Gastrocnemius medialis (tissue), 4 donors: ENCODE measurements around the gene EIF2S1. TPM values are rescaled to one million over a fixed set of nuclear protein-coding genes. Genes with fewer than 3 reads are reported as not detected.

Experiments
- ATAC-seq, 2 donors: fragments of 150-250 bp; one replicate each; pipeline ENCODE4 v1.9.1; 2016
- DNase-seq, 2 donors: peaks; one replicate each; pipeline ENCODE4 v3.0.0-alpha.2; 2019
- H3K27ac ChIP-seq, 4 donors: fragments of 200-600 bp; sonication (generic); 1 replicate in 1 of 4; 2 replicates in 3 of 4; pipeline ENCODE4 v1.5.1; 2016 to 2018; ENCODE audit warnings: mild to moderate bottlenecking in 2 of 4, moderate library complexity in 1 of 4
- H3K27me3 ChIP-seq, 3 donors: fragments of 200-600 bp; sonication (generic) in 2 of 3; 1 replicate in 1 of 3; 2 replicates in 2 of 3; pipeline versions ENCODE4 v1.5.1 to v1.6.0; 2016 to 2019; ENCODE audit warnings: mild to moderate bottlenecking in 1 of 3, moderate library complexity in 1 of 3
- H3K36me3 ChIP-seq, 2 donors: fragments of 200-600 bp; sonication (generic) in 1 of 2; one replicate each; pipeline ENCODE4 v1.5.1; 2017 to 2018
- H3K4me1 ChIP-seq, 2 donors: fragments of 200-600 bp; sonication (generic) in 1 of 2; one replicate each; pipeline ENCODE4 v1.5.1; 2016 to 2017; ENCODE audit warnings: mild to moderate bottlenecking in 2 of 2
- H3K4me3 ChIP-seq, 4 donors: fragments of 200-600 bp; sonication (generic) in 3 of 4; 1 replicate in 1 of 4; 2 replicates in 3 of 4; pipeline ENCODE4 v1.5.1; 2016 to 2019; ENCODE audit warnings: mild to moderate bottlenecking in 2 of 4
- H3K9me3 ChIP-seq, 3 donors: fragments of 200-600 bp; sonication (generic) in 2 of 3; 1 replicate in 1 of 3; 2 replicates in 2 of 3; pipeline ENCODE4 v1.5.1; 2016 to 2019
- POLR2A ChIP-seq, 2 donors: fragments of 450-650 bp; IDR thresholded peaks; one replicate each; pipeline ENCODE4 v1.6.1; 2017; ENCODE audit warnings: antibody characterized with exemption in 2 of 2, mild to moderate bottlenecking in 2 of 2, moderate library complexity in 2 of 2
- in situ Hi-C, 4 donors: fragments of 200-750 bp; cut with MboI; loops; one replicate each; pipeline versions ENCODE4 v1.15.0 to v1.8.0; 2017; ENCODE audit warnings: low sequenced_read_pairs in 4 of 4
- intact Hi-C: fragments of 100-400 bp; cut with DNase I; formaldehyde crosslinking; loops from one replicate; pipeline ENCODE4 v1.15.1; 2023; ENCODE audit warnings: low total_unique reads
- total RNA-seq, 4 donors: library from RNA; depleted of rRNA; stranded (reverse); fragments of >200 nt; gene quantifications; one replicate each; pipeline versions ENCODE4 v1.1.0 to v1.2.3, GENCODE V29; 2016
- TF ChIP-seq, protein P1 (sequence below), 5 experiments: fragments of 450-650 bp in 3 of 5; fragments of 200-600 bp in 2 of 5; sonication (generic) in 2 of 5; IDR thresholded peaks in 4 of 5; conservative IDR thresholded peaks in 1 of 5; 1 replicate in 4 of 5; 2 replicates in 1 of 5; pipeline ENCODE4 v1.5.1; 2016 to 2019; ENCODE audit warnings: antibody characterized with exemption in 5 of 5, mild to moderate bottlenecking in 3 of 5, moderate library complexity in 3 of 5

EIF2S1 gene
- 100 to 1,000 TPM in 3 of 4 donors, 10 to 100 TPM in 1; 87.7 to 164 (median 129) TPM for total RNA-seq

- TF ChIP-seq, protein P1, sequence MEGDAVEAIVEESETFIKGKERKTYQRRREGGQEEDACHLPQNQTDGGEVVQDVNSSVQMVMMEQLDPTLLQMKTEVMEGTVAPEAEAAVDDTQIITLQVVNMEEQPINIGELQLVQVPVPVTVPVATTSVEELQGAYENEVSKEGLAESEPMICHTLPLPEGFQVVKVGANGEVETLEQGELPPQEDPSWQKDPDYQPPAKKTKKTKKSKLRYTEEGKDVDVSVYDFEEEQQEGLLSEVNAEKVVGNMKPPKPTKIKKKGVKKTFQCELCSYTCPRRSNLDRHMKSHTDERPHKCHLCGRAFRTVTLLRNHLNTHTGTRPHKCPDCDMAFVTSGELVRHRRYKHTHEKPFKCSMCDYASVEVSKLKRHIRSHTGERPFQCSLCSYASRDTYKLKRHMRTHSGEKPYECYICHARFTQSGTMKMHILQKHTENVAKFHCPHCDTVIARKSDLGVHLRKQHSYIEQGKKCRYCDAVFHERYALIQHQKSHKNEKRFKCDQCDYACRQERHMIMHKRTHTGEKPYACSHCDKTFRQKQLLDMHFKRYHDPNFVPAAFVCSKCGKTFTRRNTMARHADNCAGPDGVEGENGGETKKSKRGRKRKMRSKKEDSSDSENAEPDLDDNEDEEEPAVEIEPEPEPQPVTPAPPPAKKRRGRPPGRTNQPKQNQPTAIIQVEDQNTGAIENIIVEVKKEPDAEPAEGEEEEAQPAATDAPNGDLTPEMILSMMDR (IDR thresholded peaks at IDR 0.05 in 4 of 5, conservative IDR thresholded peaks at IDR 0.05 in 1 of 5): peak; percentile 79 to 100 (median 95)
- TF ChIP-seq POLR2A (IDR thresholded peaks at IDR 0.05): peak; percentile 62 to 90
- in situ Hi-C loops: no loop called here
- H3K4me1 ChIP-seq: peaks cover 48 to 51% of the 10 kb centered on the region in 2 donors
Measured at GRCh38 chr14:67359775-67360469, at the start of gene EIF2S1, which contains the start of gene ATP6V1D. TSS of gene EIF2S1 (plus strand) at chr14:67360328. CDS start at chr14:67364768, 4,440 bp downstream. TSS of gene ATP6V1D (minus strand) at chr14:67359804. CDS start at chr14:67359698, 106 bp downstream.

DNA sequence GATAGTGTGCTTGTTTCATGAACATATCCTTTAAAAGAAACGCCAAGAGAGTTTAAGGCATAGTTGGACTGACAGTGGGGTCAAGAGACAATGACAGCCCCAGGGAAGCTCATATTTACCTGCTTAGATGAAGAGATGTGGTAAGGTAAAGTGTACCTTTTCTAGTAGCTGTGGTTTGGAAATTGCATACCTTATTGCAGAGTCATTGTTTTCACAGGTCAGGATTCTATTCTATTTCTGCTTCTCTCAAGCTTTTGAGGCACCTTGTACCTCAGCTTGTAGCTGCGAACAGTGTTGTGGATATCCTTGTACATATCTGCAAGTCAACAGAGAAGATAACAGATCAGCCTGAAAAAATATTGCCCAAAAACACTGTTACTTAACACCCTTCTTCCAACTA lies 48.3 kb upstream of the EIF2S1 start:
- no peak for TF ChIP-seq POLR2A (IDR thresholded peaks at IDR 0.05)
- TF ChIP-seq, protein P1 (IDR thresholded peaks at IDR 0.05 in 4 of 5, conservative IDR thresholded peaks at IDR 0.05 in 1 of 5): no peak
- Histone ChIP-seq H3K4me3 (no peak overlapping the region), H3K36me3 (peaks cover 0 to 39% of the 10 kb centered on the region in 2 donors), H3K4me1 (no peaks in the 10 kb centered on the region), H3K9me3 (no peaks in the 10 kb centered on the region), H3K27me3 (no peaks in the 10 kb centered on the region), H3K27ac (no peak overlapping the region)
- intact Hi-C loops: no loop called here
- in situ Hi-C loops: no loop called here
- DNase-seq: no peak
- ATAC-seq: no peak

More at GRCh38 chr14:67359775-67360469, at the start of gene EIF2S1, which contains the start of gene ATP6V1D:
- H3K27ac ChIP-seq: peak within 1 kb of the TSS; percentile 95 to 98 (median 98)
- peaks cover 0 to 4% of the 10 kb centered on the region in 2 donors for H3K36me3 ChIP-seq
- H3K27me3 ChIP-seq: no peaks in the 10 kb centered on the region
- peak; percentile 94 to 96 for ATAC-seq
- peak within 1 kb of the TSS; percentile 72 to 99 (median 94) for H3K4me3 ChIP-seq
- H3K9me3 ChIP-seq: no peaks in the 10 kb centered on the region
- DNase-seq: peak; percentile 99
- intact Hi-C loops: loop anchor here (1.0 to 5.0 kb wide), 2 partner anchors 119 to 853 kb away; partner anchors contain the start of genes GPHN and PALS1

GRCh38 chr14:67313153-67313552 lies 47.0 kb upstream of the EIF2S1 start:
- intact Hi-C loops: no loop called here
- H3K36me3 ChIP-seq: peaks cover 0 to 49% of the 10 kb centered on the region in 2 donors
- DNase-seq: no peak
- TF ChIP-seq POLR2A (IDR thresholded peaks at IDR 0.05): no peak
- TF ChIP-seq, protein P1 (IDR thresholded peaks at IDR 0.05 in 4 of 5, conservative IDR thresholded peaks at IDR 0.05 in 1 of 5): no peak
- H3K27me3 ChIP-seq: no peaks in the 10 kb centered on the region
- ATAC-seq: no peak
- H3K4me3 ChIP-seq: no peak overlapping the region
- no peaks in the 10 kb centered on the region for H3K9me3 ChIP-seq
- no peaks in the 10 kb centered on the region for H3K4me1 ChIP-seq
- H3K27ac ChIP-seq: no peak overlapping the region
- in situ Hi-C loops: no loop called here

DNA sequence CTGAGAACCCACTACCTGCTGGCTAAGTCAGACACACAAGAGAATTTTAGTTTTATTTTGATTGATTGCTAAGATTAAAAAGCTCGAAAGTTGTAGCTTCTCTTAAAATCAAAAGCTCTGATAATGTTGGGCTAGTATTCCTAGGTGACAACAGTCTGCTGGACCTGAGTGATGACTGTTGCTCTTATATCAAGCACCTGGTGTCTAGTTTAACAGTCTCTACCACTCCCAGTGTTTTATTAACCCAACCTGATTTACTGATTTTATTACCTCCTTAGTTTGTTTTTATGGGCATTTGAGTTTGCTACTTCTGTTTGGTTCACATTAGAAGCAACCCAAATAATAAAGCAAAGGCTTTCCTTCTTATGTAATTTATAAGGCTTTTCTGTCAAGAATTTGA lies 42.3 kb upstream of the EIF2S1 start:
- DNase-seq (no peak), ATAC-seq (no peak)
- Histone ChIP-seq H3K27ac (no peak overlapping the region), H3K36me3 (peaks cover 0 to 65% of the 10 kb centered on the region in 2 donors), H3K4me3 (no peak overlapping the region), H3K4me1 (no peaks in the 10 kb centered on the region), H3K9me3 (no peaks in the 10 kb centered on the region), H3K27me3 (no peaks in the 10 kb centered on the region)
- intact Hi-C loops: no loop called here
- in situ Hi-C loops: no loop called here
- no peak for TF ChIP-seq POLR2A (IDR thresholded peaks at IDR 0.05)
- TF ChIP-seq, protein P1 (IDR thresholded peaks at IDR 0.05 in 4 of 5, conservative IDR thresholded peaks at IDR 0.05 in 1 of 5): no peak
